Measurements from ENCODE around the gene BTBD1.
"Not testable (repeated sequence)": the region's sequence is repeated elsewhere in the genome, so short reads cannot be mapped to it uniquely, and the experiment has no call there.

The BTBD1 gene

DNA sequence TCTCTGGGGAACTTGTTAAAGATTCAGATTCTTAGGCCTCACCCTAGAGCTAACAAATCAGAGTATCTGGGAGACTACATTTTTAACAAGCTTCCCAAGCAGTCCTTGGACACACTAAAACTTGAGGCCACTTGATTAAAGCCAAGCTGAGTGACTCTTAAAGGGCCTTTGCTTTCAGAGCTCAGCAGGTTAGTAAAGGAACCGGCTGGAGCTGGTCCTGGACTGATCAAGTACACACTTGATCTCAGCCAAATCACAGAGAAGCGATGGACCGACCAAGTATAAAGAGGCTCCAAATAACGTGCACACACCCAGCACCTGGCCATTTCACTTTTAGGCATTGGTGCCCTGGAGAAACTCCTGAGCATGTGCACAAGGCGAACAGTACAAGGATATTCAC is 27.5 kb upstream of the BTBD1 start:
- no peak for DNase-seq (ENCODE audit: low spot score)

DNA sequence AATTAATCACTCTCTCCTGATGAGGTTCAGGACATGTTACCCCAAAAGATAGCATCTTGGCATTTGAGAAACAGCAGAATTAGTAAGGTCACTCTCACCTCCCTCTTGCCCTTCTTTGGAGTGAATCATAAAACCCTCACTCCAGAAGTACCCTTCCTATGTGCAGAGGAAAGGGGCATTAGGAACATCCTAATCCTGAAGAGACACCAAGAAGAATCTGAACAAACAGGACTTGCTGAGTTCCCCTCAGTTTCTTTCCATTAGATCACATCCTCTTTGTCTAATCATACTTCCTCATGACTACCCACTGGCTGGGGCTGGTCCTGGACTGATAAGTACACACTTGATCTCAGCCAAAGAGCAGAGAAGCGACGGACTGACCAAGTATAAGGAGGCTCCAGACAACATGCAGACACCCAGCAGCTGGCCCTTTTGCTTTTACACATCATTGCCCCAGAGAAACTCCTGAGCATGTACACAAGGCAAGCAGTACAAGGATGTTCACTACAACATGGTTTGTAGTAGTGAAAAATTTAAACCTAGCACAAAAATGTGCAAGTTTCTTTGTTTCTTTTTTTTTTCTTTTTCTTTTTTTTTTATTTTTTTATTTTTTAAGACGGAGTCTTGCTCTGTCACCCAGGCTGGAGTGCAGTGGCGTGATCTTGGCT is 25.4 kb upstream of the BTBD1 start:
- DNase-seq (ENCODE audit: low spot score) = peak; percentile 90

DNA sequence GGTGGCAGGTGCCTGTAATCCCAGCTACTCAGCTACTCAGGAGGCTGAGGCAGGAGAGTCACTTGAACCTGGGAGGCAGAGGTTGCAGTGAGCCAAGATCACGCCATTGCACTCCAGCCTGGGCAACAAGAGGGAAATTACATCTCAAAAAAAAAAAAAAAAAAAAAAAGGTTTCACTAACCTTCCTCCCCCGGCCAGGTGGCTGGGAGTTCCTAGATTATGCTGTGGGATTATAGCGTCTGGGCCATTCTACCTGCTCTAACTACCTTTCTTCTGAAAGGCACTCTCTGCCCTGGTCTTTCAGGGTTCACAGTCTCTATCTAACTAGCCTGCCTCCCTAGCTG is 24.9 kb upstream of the BTBD1 start:
- DNase-seq (ENCODE audit: low spot score) = not testable (repeated sequence)

GRCh38 chr15:83090465-83090864 is 23.4 kb upstream of the BTBD1 start:
- DNase-seq (ENCODE audit: low spot score) = no peak

- DNase-seq (ENCODE audit: low spot score) = no peak
Measured at GRCh38 chr15:83088876-83089275, 21.8 kb upstream of the BTBD1 start.

DNA sequence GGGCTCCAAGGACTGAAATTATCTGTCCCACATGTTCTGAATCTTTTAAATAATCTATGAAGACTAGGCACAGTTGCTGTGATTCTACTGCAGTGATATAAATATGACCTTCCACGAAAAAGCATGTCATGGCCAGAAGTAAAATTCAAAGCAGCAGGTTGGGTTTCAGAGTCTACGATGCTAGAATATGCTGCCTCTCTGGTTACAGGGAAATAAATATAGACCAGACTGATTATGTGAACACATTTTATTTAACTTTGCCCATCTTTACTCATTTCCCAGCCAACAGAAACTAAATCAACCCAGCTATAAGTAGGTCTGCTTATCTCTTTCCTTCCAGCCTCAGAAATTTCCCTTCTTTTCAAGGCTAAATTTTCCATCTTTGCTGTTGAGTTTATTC is 20.5 kb upstream of the BTBD1 start:
- DNase-seq (ENCODE audit: low spot score) = no peak

GRCh38 chr15:83085864-83086552 is 19.0 kb upstream of the BTBD1 start:
- not testable (repeated sequence) for DNase-seq (ENCODE audit: low spot score)

DNA sequence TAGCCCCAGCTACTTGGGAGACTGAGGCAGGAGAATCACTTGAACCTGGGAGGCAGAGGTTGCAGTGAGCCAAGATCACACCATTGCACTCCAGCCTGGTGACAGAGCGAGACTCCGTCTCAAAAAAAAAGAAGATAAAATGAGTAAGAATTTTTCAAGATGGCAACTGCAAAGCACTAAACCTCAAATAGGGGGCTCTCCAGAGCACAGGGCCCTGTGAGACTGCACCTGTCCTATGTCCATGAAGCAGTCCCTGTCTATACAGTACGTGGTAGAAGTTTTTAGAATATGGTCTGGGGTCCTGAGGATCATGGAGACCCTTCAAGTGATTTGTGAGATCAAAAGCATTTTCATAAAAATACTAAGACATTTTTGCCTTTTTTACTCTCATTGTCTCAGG is 18.4 kb upstream of the BTBD1 start:
- DNase-seq (ENCODE audit: low spot score) = not testable (repeated sequence)

GRCh38 chr15:83082730-83083386 is 15.8 kb upstream of the BTBD1 start:
- DNase-seq (ENCODE audit: low spot score) = no peak

DNA sequence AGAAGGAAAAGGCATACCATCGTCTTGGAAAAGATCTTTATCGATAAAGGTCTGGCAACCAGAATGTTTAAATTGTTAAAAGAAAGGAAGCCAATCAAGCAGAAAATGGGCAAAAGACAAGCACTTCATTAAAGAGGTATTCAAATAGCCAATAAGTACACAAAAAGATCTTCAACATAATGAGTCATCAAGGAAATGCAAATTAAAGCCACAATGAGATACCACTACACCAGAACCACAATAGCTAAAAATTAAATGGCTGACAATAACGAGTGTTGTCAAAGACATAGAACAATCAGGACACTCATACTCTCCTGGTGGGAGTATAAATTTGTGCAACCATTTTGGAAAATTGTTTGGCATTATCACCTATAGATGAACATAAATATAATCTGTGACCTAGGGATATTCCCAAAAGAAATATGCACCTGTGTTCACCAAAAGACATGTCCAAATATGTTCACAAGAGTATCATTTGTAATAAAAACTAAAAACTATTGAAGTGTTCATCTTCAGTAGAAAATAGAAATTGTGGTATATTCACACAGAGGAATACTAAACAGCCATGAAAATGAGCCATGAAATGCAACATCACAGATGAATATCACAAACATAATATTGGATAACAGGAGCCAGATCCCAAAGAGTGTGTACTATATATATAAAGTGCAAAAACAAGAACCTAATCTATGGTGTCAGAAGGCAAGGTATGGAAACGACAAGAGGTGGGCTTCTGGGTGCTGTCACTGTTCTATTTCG is 14.4 kb upstream of the BTBD1 start:
- no peak for DNase-seq (ENCODE audit: low spot score)

DNA sequence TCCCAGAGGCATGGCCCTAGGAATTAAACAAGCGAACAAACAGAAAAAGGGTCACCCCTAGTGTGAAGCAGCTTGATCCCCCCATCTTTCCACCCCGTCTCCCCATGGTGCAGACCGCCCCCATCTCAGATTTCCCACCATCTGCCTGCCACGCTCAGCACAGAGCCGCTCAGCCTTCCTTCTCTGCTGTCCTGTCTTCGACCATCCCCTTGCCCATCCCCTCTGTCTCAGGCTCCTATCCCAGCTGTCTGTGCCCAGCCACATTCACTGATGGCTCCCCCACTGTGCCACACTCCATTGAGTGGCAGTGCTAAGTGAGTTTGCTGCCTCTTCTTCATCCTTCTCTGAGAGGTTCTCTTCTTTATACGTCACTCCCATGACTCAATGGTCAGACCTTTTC is 11.7 kb upstream of the BTBD1 start:
- DNase-seq (ENCODE audit: low spot score) = no peak

DNA sequence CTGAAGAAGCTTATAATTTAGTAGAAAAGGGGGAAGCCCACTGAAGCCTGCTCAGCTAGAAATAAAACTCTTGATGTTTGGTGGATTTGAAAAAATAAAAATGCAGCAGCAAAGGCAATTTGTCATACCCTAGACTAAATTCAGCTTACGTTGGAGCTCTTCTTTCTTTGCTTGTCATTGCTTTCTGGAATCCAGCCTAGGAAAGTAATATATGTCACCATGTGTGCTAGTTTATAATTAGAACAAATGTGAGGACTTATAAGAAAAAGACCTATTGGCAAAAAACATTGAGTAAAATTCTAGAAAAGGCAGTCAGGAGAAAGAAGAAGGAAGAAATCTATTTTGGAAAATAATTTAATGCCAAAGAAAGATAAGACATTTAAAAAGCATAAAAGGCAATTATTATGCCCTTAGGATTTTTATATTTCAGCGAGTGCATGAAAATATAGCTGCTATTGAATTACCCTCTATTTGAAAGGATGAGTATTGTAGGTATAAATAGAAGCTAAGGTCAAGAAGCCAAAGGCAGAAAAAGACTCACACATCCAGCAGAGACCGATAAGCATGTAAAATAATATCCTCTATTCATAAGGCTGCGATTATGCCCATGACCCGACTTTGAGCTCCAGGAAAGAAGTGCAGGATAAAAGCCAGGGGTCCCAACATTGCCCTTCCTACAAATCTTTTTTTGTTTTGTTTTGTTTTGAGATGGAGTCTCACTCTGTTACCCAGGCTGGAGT is 10.6 kb upstream of the BTBD1 start:
- DNase-seq (ENCODE audit: low spot score) = no peak

- peak; percentile 25 for DNase-seq (ENCODE audit: low spot score)
Measured at GRCh38 chr15:83069211-83069642, 2.2 kb upstream of the BTBD1 start.

DNA sequence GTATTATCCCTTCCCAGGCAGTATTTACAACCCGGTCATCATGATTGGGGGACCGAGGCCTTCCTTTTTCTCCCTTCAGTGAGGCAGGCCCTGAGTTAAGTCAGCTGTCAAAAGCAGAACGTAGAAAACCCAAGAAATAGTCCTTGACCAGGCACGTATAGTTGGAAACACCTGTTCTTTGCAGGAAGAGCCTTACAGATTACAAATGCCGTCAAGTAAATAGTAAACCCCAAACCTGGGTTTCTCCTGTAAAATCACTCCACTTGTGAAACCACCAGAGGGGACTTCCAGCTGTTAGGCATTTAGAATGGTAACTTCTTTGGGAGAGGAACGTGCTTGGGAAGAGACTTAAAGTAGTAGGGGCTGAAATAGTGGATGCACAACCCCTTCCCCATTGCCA is 1.0 kb upstream of the BTBD1 start:
- no peak for DNase-seq (ENCODE audit: low spot score)

GRCh38 chr15:83067638-83067962 is 548 bp upstream of the BTBD1 start:
- DNase-seq (ENCODE audit: low spot score) = no peak

DNA sequence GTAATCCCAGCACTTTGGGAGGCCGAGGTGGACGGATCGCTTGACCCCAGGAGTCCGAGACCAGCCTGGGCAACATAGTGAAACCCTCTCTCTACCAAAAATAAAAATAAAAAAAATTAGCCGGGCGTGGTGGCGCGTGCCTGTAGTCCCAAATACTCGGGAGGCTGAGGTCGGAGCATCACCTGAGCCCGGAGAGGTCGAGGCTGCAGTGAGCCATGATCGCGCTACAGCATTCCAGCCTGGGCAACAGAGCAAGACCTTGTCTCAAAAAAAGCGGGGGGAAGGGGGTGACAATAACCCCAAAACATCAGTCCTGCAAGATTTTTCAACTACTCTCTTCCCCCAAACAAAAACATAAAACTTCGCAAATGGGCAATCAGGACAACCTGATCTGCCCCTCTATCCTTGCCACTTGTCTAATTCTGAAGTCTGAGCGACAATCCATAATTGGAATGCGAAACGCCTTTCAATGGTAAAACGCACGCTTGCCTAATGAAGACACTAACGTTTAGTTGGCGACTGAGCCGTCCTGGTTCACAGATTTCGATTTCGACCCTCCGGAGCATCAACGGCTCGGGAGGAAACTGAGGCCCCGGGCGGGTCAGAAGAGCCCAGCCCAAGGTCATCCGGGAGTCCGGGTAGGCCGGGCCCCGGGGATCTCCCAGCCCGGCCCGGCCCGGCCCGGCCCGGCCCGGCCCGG is 868 bp downstream of the BTBD1 start:
- no peak for DNase-seq (ENCODE audit: low spot score)

GRCh38 chr15:83065431-83065830 is 1.6 kb downstream of the BTBD1 start:
- DNase-seq (ENCODE audit: low spot score) = no peak

DNA sequence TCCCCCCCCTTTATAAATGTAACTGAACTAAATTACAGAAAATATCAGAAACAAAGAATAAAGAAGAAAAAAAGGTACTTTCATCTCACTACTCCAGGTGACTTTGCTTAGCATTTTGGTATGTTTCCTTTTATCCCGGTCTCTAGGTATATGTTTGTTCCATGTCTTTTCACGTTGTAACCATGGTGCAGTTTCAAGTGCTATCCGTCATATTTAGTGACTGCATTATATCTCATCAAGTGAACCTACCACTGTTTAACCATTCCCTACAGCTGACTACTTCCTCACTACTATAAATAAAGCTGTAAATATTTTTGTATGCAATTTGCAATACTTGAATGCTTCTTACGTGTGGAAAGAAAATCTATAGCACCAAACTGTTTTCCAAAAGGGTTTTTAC is 2.2 kb downstream of the BTBD1 start:
- no peak for DNase-seq (ENCODE audit: low spot score)

- no peak for DNase-seq (ENCODE audit: low spot score)
Measured at GRCh38 chr15:83063551-83063950, 3.5 kb downstream of the BTBD1 start.

DNA sequence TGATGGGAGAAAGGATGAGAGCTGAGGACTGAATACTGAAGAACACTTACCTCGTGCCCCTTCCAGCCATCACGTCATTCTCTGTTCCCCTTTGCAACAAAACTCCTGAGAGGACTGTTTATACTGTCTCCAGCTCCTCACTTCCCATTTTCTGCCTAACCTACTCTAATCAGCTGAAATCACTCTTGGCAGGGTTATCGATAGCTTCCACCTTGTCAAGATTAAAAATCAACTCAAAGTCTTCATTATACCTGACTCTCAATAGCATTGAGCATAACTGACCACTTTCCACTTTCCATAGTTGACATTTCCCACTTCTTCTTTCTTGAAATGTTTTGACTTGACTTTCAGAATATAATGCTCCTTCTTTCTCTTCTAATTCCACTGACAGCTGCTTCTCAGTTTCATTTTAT is 4.3 kb downstream of the BTBD1 start:
- DNase-seq (ENCODE audit: low spot score) = peak; percentile 68

GRCh38 chr15:83061680-83062079 is 5.4 kb downstream of the BTBD1 start:
- no peak for DNase-seq (ENCODE audit: low spot score)
